Left forelimb (tissue), 1 donor: ENCODE data around the gene MED25.
"Not testable (repeated sequence)": the region's sequence is repeated elsewhere in the genome, so short reads cannot be mapped to it uniquely, and the experiment has no call there.

Experiments
- DNase-seq: peaks from one replicate; pipeline ENCODE4 v3.0.0-alpha.2; 2018; ENCODE audit warnings: low spot score

MED25 gene

DNA sequence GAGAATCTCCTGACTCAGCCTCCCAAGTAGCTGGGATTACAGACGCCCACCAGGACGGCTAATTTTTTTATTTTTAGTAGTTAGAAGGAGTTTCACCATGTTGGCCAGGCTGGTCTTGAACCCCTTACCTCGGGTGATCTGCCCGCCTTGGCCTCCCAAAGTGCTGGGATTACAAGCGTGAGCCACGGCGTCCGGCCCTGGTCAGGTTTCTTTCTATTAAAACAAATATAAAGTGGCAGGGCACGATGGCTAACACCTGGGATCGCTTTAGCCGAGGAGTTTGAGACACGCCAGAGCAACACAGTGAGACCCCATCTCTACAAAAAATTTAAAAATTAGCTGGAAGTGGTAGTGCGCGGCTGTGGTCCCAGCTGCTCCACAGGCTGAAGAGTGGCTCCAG lies 1.5 kb upstream of the MED25 start:
- no peak for DNase-seq

DNA sequence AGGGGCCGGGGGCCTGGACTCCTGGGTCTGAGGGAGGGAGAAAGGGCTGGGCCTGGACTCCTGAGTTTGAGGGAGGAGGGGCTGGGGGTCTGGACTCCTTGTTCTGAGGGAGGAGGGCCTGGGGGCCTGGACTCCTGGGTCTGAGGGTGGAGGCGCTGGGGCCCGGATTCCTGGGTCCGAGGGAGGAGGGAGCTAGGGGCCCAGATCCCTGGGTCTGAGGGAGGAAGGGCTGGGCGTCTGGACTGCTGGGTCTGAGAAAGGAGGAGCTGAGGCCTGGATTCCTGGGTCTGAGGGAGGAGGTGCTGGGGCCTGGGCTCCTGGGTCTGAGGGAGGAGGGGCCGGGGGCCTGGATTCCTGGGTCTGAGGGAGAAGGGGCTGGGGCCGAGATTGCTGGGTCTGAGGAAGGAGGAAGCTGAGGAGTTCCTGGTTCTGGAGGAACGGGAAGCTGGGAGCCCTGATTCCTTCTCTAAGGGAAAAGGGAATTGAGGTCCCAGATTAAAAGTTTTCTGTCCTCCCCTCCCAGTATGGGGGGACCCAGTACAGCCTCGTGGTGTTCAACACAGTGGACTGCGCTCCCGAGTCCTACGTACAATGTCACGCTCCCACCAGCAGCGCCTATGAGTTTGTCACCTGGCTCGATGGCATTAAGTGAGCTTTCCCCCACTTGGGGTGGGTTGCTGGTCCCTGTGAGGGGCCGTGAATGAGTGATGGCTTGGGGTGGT lies 721 bp downstream of the MED25 start:
- no peak for DNase-seq

DNA sequence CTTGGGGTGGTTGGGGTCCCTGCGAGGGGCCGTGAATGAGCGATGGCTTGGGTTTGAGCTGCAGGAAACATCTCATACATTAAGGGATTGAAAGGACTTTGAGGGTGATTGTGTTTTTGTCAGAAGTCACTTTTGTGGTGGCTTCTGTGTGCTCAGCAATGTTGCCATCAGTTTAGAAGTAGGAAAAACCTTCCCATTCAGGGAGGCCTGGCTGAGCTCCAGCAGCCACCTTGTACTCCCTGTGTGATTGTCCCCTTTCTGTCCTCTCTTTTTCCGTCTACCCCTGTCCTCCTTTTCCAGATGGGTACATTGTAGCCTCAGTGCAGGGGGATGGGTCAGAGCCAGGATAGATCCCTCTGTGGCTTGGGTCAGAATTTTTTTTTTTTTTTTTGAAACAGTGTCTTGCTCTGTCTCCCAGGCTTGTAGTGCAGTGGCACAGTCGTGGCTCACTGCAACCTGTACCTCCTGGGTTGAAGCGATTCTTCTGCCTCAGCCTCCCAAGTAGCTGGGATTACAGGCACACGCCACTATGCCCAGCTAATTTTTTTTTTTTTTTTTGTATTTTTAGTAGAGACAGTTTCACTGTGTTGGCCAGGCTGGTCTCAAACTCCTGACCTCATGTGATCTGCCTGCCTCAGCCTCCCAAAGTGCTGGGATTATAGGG lies 1.5 kb downstream of the MED25 start:
- not testable (repeated sequence) for DNase-seq

DNA sequence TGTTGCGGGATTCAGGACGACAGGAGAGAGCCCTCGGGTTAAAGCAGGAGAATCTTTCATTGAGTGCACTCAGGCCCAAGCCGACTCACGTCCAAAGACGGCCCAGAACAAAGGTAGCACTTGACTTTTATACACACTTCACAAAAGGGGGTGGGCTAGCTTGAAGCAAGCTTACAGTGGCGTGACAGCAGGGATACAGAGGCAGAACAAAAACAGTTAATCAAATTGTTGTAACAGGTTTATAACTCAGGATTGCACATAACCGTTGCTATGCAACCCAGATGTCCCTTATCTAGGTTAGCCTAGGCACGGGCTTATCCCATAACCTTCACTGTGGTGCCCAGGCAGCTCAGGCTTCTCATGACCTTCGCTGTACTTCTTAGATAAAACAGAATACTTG lies 2.0 kb downstream of the MED25 start:
- DNase-seq: no peak

DNA sequence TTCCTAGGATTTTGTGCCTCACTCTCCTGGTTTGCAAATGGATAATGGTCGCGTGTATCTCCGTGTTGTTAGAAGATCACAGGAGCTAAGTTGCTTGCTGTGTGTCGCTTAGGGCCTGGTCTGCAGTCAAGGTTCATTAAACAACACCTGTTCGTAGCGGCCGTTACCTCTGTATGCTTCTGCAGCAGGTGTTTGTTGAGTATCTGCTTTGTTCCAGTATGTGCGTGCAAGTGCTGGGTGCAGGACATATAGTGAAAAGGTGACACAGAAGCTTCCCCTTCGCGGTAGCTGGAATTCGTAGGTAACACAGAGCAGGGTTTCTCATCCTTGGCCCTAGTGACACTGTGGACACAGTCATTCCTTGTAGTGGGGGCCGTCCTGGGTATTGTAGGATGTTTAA lies 5.4 kb downstream of the MED25 start:
- DNase-seq: no peak

DNA sequence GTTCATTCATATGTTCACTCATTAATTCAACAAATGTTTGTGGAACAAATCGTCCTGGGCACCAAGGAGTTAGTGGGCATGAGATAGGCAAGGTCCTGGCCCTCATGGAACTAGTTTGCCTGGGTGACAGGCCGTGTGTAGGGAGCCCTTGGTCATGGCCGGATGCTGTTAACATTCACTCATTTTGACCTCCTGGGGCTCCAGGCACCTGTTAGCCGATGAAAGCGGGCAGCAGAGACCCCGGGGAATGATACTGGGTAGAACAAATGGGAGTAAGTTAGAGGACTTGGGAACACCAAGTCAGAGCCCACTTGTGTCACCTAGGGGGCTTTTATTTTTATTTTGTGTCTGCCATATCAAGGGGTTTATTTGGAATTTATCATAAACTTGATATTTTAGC lies 6.6 kb downstream of the MED25 start:
- DNase-seq: no peak

DNA sequence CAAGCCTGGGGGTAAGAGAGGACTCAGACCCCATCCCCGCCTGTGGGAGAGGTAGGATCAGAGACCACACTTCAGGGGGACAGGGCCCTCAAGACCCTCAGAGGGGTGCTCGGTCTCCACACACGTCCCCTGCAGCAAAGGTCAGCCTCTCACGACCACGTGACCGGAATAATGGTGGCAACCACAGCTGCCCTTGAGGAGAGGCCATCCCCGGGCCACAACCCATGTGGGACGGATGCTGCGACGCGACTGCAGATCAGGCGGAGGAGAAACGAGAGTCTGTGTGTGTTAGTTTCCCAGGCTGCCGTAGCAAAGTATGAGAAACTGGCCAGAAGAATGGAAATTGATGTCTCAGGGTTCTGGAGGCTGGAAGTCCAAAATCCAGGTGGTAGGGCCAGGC lies 8.9 kb downstream of the MED25 start:
- no peak for DNase-seq

DNA sequence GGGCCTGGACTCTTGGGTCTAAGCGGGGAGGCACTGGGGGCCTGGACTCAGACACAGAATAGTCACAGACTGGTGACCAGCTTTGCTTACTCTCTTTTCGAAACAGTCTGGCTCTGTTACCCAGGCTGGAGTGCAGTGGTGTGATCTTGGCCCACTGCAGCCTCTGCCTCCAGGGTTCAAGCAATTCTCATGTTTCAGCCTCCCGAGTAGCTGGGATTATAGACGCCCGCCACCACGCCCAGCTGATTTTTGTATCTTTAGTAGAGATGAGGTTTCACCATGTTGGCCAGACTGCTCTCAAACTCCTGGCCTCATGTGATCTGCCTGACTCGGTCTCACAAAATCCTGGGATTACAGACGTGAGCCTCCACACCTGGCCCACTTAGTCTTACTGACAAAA lies 11.1 kb downstream of the MED25 start:
- no peak for DNase-seq

DNA sequence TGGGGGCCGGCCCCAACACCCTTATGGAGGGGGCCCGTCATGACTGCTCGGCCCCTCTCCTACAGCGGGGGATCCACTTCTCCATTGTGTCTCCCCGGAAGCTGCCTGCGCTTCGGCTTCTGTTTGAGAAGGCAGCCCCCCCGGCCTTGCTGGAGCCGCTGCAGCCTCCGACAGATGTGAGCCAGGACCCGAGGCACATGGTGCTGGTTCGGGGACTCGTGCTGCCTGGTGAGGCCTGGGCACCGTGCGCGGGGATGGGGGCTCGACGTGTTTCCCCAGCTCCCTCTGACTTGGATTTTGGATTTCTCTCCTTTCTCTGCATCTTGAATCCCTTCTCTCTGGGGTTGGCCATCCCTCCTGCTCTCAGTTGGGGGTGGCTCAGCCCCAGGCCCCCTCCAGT lies 11.6 kb downstream of the MED25 start:
- no peak for DNase-seq

DNA sequence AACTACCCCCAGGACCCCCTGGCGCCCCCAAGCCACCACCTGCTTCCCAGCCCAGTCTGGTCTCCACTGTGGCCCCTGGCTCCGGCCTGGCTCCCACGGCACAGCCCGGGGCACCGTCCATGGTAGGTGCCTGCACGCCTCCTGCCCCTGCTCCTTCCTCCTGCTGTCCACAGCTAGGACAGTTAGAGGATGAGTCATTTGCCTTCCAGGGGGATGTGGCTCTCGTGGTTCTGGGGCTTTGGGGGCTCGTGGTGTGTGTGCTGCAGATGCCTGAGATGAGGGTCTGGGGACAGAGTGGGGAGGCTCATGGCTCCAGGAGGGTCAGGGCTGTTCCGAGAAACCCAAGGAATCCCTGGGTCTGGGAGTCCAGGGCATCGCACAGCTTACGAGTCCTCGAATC lies 12.7 kb downstream of the MED25 start:
- no peak for DNase-seq

DNA sequence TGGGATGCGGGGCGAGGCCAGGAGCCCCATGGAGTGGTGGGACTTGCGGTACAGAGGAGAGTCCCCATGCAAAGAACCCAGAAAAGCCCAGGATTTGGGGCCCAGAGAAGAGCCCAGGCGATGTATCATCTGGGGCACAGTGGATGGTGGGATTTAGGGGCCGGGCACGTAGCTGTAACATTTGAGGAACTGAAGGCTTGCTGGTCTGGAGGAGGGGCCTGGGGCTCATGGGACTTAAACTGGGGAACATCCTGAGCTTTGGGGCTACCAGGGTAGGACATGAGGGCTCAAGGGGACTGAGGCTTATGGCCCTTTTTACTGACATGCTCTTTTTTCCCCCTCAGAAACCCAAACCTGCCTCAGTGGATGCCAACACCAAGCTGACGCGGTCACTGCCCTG lies 13.5 kb downstream of the MED25 start:
- DNase-seq: no peak

DNA sequence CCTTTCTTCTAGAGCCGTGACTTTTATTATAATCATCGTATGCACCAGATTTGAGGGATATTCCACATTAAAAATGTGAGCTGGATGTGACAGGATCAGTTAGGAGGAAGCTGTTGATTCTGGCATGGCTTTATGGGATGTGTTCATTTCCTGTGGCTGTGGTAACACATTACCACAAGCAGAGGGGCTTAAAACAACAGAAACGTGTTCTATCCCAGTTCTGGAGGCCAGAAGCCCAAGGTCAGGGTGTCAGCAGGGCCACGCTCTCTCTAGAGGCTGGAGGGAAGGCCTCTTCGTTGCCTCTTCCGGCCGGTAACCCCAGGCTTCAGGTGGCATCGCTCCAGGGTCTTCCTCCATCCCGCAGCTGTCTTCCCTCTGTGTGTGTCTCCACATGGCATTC lies 14.5 kb downstream of the MED25 start:
- DNase-seq: no peak

DNA sequence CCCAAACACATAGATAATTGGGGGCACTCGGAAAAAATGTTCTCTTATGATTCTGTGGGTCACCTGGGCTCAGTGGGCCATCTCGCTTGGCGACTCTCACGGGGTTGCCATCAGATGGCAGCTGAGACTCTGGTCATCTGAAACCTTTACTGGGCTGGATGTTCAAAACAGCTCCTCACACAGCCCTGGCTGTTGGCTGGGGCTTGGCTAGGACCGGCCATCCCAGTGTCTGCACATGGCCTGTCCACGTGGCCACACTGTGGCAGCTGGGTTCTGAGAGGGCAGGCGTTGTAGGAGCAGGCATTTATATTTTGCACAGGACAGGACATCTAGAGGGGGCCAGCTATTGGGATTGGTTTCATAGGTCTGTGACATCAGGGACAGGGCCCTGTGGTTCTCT lies 15.5 kb downstream of the MED25 start:
- no peak for DNase-seq

DNA sequence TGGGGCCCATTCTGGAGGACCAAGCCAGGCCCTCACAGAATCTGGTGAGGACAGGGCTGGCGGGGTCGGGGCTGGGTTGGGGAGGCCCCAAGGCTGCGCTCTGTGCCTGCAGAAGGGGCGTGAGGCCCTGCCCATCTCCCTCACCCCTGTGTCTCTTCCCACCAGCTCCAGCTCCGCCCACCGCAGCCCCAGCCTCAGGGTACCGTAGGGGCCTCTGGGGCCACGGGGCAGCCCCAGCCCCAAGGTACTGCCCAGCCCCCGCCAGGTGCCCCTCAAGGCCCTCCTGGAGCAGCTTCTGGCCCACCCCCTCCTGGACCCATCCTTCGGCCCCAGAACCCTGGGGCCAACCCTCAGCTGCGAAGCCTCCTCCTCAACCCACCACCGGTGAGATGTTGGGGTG lies 17.5 kb downstream of the MED25 start:
- DNase-seq: no peak

DNA sequence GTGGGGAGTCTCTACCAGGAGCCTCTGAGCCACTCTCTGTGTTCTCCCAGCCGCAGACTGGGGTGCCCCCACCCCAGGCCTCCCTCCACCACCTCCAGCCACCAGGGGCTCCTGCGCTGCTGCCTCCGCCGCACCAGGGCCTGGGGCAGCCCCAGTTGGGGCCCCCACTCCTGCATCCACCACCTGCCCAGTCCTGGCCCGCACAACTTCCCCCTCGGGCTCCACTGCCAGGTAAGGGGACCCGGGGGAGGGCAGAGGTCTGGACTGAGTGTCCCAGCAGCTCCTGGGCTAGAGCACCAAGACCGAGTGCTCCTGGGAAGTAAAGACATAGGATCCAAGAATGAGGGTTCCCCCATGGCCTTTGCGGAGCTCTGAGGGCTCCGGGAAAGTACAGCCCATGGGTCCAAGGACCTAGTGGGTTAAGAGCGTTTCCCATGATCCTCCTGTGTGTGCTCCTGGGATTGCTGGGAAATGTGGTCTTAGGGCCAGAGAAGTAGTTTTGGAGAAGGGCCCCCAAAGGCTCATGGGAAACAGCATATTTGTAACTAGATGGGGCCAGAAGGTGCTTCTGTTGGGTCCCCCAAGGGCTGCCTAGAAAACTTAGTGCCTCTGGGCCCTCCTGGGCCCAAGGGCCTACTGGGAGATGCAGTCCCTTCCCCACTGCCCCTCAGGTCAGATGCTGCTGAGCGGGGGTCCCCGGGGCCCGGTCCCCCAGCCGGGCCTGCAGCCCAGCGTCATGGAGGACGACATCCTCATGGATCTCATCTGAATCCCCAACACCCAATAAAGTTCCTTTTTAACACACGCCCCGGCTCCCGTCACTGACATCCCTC lies 18.3 kb downstream of the MED25 start:
- DNase-seq: no peak

DNA sequence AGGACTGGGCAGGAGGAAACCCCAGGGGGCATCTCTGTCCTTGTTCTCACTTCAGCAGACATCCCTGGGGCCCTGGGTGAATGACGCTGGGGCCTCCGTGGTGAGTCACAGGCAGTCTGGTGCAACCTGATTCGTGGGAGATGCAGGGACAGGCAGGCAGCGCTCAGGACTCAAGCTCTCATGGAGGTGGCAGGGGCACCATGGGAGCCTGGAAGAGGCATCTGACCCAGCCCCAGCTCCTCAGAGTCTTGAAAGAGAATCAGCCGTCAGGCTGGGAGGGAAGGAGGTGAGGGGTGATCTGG lies 18.9 kb downstream of the MED25 start:
- no peak for DNase-seq

DNA sequence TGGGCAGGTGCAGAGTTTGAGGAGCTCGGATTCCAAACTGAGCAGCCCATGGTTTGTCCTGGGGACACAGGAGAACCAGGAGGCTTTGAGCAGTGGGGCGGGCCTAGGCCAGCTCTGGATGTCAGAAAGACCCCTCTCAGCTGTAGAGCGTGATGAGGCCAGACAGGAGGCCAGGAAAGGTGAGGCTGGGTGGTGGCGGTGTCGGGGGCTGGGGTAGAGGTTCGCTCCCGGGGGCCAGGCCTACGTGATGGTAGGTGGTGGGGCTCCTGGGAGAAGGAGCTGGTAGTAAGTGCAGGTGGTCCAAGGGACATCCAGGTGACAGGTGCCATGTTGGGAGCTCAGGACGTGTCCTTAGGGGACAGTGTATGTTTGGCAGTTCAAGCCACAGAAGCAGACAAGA lies 19.3 kb downstream of the MED25 start:
- no peak for DNase-seq

DNA sequence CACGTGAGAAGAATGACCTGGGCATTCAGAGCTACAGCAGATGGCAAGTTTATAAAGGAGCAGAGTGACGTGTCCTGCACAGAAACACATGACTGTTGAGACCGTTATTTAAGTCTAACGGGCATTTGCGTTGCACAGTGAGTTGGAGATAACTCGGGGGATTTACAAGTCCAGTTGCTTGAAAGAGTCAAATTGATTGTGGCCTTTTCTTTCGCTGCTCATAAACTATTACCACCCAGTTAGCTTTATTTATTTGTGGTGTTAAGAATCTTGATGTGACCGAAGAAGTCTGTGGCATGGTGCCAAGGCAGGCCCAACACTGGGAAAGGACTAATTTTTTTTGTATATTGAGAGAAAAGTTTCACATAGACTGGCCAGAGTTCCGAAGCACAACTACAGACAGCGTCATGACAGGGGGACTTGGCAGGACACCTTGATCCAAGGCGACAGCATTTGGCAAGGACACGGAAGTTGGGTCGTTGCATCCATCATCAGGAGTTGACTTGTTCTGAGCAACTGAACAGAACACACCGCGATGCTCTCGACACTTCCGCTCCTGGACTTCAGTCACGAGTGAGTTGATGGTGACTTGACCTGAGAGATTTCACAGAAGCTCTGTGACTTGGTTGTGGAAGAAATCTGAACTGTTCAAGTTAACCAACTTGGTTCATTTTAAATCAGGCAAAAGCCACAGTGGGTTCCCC lies 20.9 kb downstream of the MED25 start:
- no peak for DNase-seq

DNA sequence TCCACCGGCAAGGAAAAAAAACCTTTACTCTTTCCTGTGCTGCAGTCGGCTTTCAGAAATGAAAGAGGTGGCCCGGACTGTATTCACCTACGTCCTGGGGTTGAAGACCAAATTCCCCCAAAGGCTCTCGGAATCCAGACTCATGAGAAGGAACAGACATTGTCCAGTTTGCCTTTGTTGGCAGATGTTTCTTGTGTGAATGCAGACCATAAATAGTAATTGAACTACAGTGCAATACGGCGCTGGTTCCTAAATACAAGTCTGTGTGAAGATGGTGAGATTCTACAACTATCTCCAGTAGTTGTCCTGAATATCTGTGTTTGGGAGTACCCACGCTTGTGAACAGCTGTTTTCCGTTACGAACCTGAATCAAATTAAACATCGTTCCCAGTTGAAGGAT lies 21.6 kb downstream of the MED25 start:
- DNase-seq: no peak

DNA sequence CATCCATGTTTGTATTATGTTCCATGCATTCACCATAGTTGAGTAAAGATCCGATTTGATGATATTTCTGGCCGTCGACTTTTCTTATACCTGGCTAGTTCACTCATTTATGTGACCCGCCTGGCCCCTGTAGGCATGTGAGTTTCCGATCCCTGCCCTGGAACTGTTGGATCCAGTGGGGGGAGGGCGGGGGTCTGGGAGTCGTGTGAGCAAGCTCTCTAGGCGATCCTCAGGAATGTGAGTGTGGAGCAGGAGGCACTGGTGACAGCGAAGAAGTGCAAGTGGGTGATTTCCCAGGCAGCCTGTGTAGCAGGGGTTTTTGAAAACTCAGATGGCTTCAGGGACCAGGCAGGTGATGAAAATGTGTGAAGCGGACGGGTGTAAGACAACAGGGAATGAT lies 22.2 kb downstream of the MED25 start:
- DNase-seq: no peak

DNA sequence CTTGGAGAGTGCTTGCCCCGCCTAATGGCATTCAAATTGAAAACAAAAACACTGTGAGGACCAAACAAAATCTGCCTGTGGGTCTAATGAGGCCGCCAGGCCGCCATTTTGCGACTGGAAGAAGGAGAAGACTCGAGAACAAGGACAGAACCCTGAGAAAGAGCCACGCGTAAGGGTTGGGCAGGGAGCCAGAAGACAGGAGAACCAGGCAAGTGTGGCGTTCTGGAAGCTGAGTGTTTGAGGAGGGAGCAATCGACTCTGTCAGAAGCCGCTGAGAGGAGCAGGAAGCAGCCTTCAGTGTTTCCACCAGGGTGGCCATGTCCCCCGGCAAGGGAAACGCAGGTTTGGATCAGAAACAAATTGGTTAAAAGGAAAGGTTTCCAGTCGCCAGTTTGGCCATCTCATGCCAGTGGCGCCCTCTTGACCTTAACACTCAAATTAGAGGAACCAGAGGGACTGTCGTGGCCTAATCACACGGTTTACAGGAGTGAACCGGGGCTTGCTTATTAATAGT lies 22.7 kb downstream of the MED25 start:
- DNase-seq: no peak

DNA sequence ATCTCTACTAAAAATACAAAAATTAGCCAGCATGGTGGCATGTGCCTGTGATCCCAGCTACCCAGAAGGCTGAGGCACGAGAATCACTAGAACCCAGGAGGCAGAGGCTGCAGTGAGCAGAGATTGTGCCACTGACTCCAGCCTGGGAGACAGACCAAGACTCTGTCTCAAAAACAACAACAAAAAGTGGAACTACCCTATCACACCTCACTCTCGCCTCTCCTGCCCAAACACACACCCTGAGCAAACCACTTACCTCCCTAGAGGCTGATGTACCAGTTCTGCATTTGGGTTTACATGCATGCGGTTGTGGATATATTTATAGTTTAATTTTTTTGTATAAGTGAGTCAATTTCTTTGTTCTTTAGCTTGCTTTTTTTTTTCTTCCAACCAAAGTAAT lies 25.2 kb downstream of the MED25 start:
- no peak for DNase-seq
